MCF 10A (cell line): ENCODE data around the gene MKKS. TPM values are rescaled to one million over a fixed set of nuclear protein-coding genes. Genes with fewer than 3 reads are reported as not detected.

ENCODE experiments used
- BruUV-seq: library from RNA; stranded (reverse); fragments of 400-500 nt; replicated peaks from 2 replicates; lab custom pipeline; 2021; lab: Mats Ljungman, UMichigan
- CTCF ChIA-PET: fragments of 300-600 bp; sonication (Branson Sonifier 250); formaldehyde crosslinking; extraction: SDS; loops from one replicate; lab custom pipeline; 2021; ENCODE audit warnings: antibody characterized with exemption, inconsistent platforms; lab: Yijun Ruan, JAX
- POLR2A ChIA-PET: fragments of 300-600, 350-650 bp; sonication (Branson Sonifier 250); formaldehyde crosslinking; extraction: SDS; loops from one replicate; lab custom pipeline; 2020; ENCODE audit warnings: antibody characterized with exemption, inconsistent platforms; lab: Yijun Ruan, JAX
- DNase-seq: peaks from one replicate; pipeline ENCODE4 v3.0.0-alpha.2; 2018; ENCODE audit not compliant: unreplicated experiment
- H3K27ac Mint-ChIP-seq: one replicate; pipeline ENCODE4 v1.8.0; 2022; ENCODE audit warnings: mild to moderate bottlenecking, low read depth, mixed read lengths; ENCODE audit not compliant: unreplicated experiment
- H3K27me3 Mint-ChIP-seq: one replicate; pipeline ENCODE4 v1.8.0; 2022; ENCODE audit warnings: mixed read lengths; ENCODE audit not compliant: insufficient read depth, unreplicated experiment
- H3K36me3 Mint-ChIP-seq: one replicate; pipeline ENCODE4 v1.8.0; 2022; ENCODE audit warnings: mild to moderate bottlenecking, moderate library complexity, mixed read lengths; ENCODE audit not compliant: insufficient read depth, unreplicated experiment
- H3K4me1 Mint-ChIP-seq: one replicate; pipeline ENCODE4 v1.8.0; 2022; ENCODE audit warnings: mixed read lengths; ENCODE audit not compliant: insufficient read depth, unreplicated experiment
- H3K4me3 Mint-ChIP-seq: one replicate; pipeline ENCODE4 v1.8.0; 2022; ENCODE audit warnings: mild to moderate bottlenecking, moderate library complexity, mixed read lengths; ENCODE audit not compliant: unreplicated experiment
- H3K9me3 Mint-ChIP-seq: one replicate; pipeline ENCODE4 v1.8.0; 2022; ENCODE audit warnings: mixed read lengths; ENCODE audit not compliant: unreplicated experiment
- CTCF ChIP-seq: fragments of 200-600 bp; IDR thresholded peaks from one replicate; pipeline ENCODE4 v1.8.0; 2022; ENCODE audit warnings: antibody characterized with exemption, mild to moderate bottlenecking; ENCODE audit not compliant: unreplicated experiment
- intact Hi-C: fragments of 100-400 bp; cut with micrococcal nuclease; formaldehyde crosslinking; loops from 2 replicates; pipeline ENCODE4 v1.14.1; 2022
- total RNA-seq: library from RNA; stranded (reverse); gene quantifications from 2 replicates; pipeline ENCODE4 v1.2.3, GENCODE V29; 2022

The MKKS gene
- total RNA-seq, 1 experiment from 2014 or later = 44.5 TPM

- POLR2A ChIA-PET = interaction anchor here (1.0 to 5.6 kb wide), 3 partner anchors 8 to 98 kb away, joined by 3 to 135 read pairs (median 4); no protein-coding TSS in a partner anchor
- intact Hi-C loops = no loop called here
- no TSS peak for BruUV-seq
Observed at GRCh38 chr20:10438217-10438616, 4.2 kb upstream of the MKKS start.

DNA sequence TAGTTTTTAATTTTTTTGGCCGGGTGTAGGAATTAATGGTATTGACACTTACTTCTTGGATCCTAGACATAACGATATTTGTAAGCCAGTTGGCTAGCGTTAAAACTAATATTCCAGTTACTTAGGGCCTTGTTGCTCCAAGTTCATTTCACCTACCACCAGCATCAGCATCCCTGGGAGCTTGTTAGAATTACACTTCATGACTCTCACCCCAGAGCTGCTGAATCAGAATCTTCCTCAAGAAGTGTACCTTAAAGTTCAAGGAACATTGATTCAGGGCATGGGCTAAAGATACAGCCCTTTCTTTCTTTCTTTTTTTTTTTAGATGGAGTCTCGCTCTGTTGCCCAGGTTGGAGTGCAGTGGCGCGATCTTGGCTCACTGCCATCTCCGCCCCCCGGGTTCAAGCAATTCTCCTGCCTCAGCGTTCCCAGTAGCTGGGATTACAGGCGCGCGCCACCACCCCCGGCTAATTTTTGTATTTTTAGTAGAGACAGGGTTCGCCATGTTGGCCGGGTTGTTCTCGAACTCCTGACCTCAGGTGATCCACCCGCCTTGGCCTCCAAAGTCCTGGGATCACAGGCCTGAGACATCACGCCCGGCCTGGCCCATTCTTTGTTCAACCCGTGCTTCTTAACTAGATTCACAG is 2.2 kb upstream of the MKKS start:
- H3K27ac Mint-ChIP-seq = peak overlapping the region; percentile 94
- POLR2A ChIA-PET = interaction anchor here (0.6 to 5.7 kb wide), 21 partner anchors 9 to 423 kb away, joined by 3 to 135 read pairs (median 21); no protein-coding TSS in a partner anchor
- intact Hi-C loops = no loop called here

More at GRCh38 chr20:10438217-10438616, 4.2 kb upstream of the MKKS start:
- Mint-ChIP-seq H3K36me3 (peaks cover 12% of the 10 kb centered on the region), H3K27ac (no peak overlapping the region), H3K9me3 (no peaks in the 10 kb centered on the region), H3K4me1 (no peaks in the 10 kb centered on the region), H3K27me3 (no peaks in the 10 kb centered on the region), H3K4me3 (no peak overlapping the region)
- no peak for DNase-seq
- CTCF ChIA-PET = interaction anchor here (0.6 to 5.0 kb wide), 6 partner anchors 37 to 493 kb away, joined by 3 to 45 read pairs (median 4); no protein-coding TSS in a partner anchor
- TF ChIP-seq CTCF = no peak

DNA sequence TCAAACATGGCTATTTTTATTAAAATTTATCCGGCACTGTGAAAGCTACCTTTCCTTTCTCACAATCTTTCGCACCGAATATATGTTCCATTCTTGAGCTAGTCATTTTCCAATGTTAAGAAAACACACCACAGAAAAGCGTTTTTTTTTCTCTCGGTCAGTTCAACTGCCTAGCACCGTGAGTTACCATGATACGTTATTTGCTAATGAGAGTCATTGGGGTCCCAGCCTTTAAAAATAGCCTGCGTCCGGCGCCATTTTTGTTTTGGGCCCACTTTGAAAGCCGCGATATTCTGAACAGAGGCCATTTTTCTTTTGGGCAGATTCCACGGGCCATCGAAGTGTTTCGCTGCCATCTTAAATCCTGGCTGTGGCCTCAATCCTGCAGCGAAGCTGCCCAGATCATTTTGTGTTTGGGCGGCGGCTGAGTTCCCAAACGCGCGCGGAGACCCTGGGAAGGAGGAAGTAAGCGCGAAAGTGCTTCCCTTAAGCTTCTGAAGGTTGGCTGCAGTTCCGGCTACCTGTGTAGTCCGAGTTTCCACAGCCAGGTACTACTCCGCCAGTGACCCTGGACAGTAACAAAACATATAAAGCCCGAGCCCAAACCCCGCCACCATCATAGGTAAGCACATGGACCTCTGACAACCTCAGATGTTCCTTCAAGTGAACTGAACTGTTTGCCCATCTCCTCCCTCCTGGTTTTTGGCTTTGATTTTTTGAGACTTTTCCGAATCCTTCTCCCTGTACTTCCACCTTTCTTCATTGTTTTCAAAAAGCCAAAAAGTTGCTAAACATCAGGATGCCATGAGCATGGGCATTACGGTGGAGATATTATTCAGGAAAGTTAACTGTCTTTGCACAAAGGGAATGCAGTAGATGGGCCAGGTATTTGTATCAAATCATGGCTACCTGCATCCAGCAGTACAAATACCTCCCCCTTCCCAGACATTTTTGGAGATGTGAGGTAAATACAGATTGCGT is 1.1 kb upstream of the MKKS start, which contains the start of gene SLX4IP:
Gene SLX4IP, plus strand, starts transcription at position 474 of the 981 bp plus-strand sequence. CDS start 22,900 bp downstream, outside the sequence.
- H3K36me3 Mint-ChIP-seq = peaks cover 19% of the 10 kb centered on the region
- TF ChIP-seq CTCF = no peak
- BruUV-seq = TSS peak; percentile 82
- intact Hi-C loops = loop anchor here (1.0 to 2.0 kb wide), 3 partner anchors 12 to 456 kb away; no protein-coding TSS in a partner anchor
- H3K9me3 Mint-ChIP-seq = no peaks in the 10 kb centered on the region
- H3K4me1 Mint-ChIP-seq = peaks cover 12% of the 10 kb centered on the region
- POLR2A ChIA-PET = interaction anchor here (0.6 to 5.7 kb wide), 98 partner anchors 8 to 1415 kb away, joined by 3 to 135 read pairs (median 5); partner anchors contain the start of genes ANKEF1 and JAG1
- peak; percentile 97 for DNase-seq
- H3K27ac Mint-ChIP-seq = peak within 1 kb of the TSS; percentile 94
- CTCF ChIA-PET = interaction anchor here (0.5 to 5.0 kb wide), 19 partner anchors 9 to 634 kb away, joined by 3 to 45 read pairs (median 5); no protein-coding TSS in a partner anchor
- no peaks in the 10 kb centered on the region for H3K27me3 Mint-ChIP-seq
- H3K4me3 Mint-ChIP-seq = peak within 1 kb of the TSS; percentile 86

More for the DNA sequence above, 2.2 kb upstream of the MKKS start:
- no peak for DNase-seq
- no peaks in the 10 kb centered on the region for H3K9me3 Mint-ChIP-seq
- TF ChIP-seq CTCF = no peak
- CTCF ChIA-PET = interaction anchor here (0.6 to 5.0 kb wide), 10 partner anchors 9 to 1118 kb away, joined by 3 to 45 read pairs (median 4); no protein-coding TSS in a partner anchor
- peaks cover 19% of the 10 kb centered on the region for H3K36me3 Mint-ChIP-seq
- peak overlapping the region; percentile 86 for H3K4me3 Mint-ChIP-seq
- peaks cover 12% of the 10 kb centered on the region for H3K4me1 Mint-ChIP-seq
- no TSS peak for BruUV-seq
- H3K27me3 Mint-ChIP-seq = no peaks in the 10 kb centered on the region
